HG02973 (cell line): ENCODE data around the gene CACNB2.
"Not testable (repeated sequence)": the region's sequence is repeated elsewhere in the genome, so short reads cannot be mapped to it uniquely, and the experiment has no call there.

Experiments
- ATAC-seq: cut with Tn5 transposase; IDR thresholded peaks from one replicate; pipeline ENCODE4 v1.9.1; 2021; ENCODE audit warnings: moderate library complexity; ENCODE audit not compliant: unreplicated experiment

CACNB2 gene

DNA sequence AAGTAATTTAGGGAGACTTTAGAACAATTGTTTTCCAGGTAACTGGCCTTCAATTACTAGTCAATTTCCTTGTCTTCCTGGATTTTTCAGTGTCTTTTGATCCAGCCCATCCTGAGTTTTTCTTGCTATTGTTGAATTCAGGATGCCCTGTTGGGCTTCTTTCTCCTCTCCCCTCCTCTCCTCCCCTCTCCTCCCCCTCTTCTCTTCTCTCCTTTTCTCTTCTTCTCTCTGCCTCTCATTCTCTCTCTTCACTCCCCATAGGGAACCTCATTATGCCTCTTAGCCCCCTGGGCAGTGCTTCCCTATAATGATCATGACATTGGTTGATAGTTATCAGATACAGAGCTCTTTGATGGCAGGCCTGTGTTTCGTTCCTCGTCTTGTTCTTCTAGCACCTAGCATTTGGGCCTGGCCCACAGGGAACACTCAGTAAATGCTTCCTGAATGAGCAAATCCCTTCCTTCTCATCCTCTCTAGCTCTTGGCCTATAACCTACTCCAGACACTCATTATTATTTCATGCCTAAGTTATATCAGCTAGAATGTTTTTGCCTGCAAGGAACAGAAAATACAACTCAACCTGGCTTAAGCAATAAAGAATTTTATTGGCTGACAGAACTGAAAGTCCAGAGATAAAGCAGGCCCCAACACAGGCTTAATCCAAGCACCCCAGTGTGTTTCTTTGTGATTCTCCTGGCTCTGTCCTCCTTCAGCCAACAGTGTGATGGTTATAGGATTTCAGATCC, 56.8 kb downstream of the CACNB2 start:
- no peak for ATAC-seq

DNA sequence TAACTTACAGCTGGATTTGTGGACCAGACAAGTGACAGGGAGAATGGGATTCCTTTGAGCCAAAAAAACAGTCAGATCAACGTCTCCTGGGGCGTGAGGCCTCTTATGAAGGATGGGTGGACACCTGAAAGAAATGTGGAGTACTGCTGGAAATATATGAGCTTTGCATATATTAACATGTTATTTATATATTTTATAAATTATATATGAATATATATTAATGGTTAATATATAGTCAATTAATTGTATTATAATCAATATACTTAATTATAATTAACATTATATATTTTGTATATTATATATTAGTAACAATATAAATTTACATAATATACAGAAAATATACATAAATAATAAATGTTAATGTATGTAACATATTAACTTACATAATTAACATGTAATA, 57.5 kb downstream of the CACNB2 start:
- ATAC-seq, result no peak

DNA sequence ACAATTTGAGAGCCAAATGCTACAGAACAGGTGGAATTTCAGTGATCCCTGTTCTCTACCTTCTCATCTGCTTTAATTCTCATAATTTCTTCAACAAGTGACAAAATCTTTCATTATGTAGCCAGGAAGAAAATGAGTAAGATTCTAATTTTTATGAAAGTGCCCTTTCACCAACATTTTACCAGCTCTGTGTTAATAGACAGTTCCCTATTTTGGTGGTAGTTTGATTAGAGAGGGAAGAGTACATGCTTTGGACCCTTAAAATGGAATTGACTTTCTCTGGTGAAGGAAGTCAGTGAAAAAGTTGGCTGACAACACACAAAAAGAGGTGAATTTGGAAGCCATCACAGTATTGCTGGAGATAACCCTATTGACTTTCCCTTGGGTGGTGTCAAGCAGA, 61.7 kb downstream of the CACNB2 start:
- no peak for ATAC-seq

DNA sequence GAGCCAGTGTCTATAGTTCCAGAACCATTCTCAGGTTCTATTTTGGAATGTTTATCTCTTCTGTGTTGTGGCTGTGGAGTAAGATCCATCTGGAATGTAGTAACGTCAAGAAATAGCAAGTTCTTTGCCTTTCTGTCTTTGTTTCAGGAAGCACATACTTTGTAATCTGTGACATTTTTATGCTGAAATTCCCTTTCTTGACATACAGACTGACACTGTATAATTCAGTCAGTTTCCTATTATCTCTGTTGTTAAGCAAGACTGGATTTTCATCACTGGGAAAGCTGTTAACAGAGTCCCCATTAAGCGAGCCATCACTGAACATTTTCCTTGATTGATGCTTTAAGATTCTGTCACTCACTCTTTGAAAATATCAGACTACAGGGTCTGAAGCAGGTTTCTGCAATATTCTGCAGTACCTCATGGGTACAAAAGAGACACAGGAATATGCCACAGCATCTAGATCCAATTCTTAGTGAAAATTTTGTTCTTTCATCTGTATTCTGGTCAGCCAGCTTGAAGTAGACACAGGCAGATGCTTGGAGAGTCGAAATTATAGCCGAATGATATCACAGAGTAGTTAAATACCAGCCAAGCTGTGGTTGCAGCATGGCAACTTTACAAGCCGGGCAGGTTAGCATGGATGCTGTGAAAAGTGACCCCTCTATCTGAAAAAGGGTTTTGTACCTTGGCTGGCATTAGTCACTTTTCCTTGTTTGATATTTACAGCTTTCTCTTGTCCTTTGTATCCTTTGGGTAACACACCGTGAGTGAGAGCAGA, 62.6 kb downstream of the CACNB2 start:
- no peak for ATAC-seq

DNA sequence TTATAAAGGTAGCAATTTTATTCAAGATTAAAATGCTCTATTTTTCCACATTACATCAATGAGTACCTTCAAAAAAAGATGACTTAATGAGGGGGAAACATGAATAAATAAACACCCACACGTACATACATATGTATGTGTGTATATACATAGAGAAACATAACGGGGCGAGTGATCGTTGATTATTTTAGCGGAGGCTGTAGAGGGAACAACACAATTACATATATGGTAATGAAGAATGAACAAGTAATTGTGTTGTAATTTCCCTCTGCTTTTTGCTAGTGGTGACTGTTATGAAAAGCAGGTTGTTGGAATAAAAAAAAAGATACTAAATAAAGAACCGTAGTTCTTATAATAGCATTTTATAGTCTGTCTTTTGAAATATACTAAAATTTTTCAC, 63.2 kb downstream of the CACNB2 start:
- ATAC-seq, result no peak

DNA sequence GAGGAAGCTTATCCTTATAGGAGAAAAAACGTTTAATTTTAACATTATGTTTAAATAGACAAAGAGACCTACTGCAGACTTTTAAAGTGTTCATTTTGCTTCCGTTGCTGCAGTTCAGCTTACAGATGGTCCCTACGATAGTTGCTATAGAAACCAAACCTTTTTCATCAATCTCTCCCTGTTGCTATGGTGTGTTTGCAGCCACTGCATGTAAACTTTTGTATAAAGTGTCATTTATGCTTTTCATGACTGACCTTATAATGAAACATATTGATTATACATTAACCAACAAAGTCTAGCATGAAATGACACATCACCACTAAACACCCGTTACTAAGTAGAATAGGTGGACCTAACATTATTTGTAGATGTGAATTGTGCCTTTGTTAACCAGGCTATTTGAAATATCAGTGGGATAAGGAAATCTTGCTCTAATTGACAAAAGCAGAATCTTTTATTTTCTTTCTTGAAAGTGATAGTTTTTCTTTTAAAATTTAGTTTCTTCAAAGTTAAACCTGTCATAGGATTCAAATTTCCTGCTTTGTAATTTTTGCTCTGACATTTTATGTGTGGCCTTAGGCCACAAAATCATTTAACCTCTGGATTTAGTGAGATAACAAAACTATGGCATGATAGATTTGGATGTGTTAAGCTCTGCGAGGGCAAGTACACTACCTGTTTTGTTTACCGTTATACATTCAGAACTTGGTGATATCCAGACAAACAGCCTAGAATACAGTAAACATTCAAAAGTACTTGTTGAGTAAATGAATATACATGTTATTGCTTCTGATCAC, 64.0 kb downstream of the CACNB2 start:
- no peak for ATAC-seq

DNA sequence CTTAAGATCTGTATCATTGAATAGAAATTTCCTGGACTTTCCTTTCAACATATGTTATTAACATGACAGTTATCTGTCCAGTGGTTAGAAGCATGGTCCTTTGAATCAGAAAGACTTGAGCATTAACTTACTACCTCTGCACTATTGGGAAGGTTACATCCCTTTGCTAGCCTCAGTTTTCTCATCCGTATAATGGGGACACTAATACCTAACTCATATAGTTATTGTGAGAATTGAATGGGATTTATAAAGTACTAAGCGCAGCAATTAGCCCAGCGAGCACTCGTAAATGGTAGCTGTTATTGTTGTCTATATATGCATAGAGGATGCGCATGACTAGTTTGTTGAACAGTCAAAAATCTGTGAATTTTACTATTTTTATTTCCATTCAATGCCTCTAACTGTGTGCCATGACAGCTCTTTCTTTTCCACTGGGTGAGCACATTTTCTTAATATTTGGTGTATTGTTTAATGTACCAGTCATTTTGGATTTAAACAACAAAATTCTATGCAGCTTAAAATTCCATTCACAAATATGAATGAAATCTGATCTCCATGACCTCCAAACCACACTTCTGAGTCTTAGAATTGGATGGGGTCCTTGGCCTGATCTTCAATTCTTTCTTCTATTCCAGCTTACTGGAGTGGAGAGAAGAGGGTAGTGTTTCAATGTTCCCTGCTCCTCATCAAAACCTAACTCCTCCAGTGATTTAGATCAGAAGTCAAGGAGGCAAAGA, 65.0 kb downstream of the CACNB2 start:
- ATAC-seq, result no peak

DNA sequence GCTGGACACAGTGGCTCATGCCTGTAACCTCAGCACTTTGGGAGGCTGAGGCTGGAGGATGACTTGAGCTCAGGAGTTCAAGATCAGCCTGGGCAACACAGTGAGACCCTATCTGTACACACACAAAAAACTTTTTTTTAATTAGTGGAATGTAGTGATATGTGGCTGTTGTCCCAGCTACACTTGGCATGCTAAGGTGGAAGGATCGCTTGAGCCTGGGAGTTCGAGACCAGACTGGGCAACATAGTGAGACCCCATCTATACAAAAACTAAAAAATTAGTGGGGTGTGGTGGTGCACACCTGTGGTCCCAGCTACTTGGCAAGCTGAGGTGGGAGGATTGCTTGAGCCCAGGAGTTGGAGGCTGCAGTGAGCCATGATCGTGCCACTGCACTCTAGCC, 68.0 kb downstream of the CACNB2 start:
- ATAC-seq, result not testable (repeated sequence)

DNA sequence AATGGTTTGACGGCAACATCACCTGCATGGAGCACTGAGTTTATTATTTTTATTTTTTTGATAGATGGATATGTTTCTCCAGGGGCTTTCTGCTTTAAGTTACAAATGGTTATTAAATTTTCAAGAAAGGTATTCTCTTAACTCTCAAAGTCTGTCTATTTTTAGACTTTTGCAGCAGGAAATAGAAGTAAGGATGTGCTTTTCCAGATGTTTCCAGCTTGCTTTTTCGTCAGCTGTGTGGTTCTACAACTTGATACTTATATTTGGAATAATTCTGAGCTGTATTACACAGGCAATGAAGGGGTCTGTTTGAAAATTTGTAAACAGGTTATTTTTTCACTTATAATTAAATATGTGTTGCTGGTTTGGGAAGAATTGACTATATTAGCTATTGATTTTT, 69.0 kb downstream of the CACNB2 start:
- no peak for ATAC-seq

DNA sequence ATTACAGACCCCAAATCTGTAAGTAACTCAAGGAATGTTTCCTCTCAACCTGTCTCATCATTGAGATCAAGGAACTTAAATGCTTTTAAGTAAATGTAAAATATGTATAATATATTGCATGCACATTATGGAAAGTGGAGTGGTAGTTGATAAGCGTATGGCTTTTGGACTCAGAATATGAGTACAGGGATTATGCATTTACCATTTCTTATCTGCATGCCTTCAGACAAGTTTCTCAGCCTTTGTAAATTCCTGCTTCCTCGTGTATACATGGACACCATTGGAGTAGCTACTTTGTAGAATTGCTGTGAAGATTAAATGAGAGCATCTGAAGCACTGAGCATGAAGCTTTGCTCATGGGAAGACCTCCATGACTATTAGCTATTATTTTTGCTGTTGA, 70.5 kb downstream of the CACNB2 start:
- ATAC-seq, result no peak

DNA sequence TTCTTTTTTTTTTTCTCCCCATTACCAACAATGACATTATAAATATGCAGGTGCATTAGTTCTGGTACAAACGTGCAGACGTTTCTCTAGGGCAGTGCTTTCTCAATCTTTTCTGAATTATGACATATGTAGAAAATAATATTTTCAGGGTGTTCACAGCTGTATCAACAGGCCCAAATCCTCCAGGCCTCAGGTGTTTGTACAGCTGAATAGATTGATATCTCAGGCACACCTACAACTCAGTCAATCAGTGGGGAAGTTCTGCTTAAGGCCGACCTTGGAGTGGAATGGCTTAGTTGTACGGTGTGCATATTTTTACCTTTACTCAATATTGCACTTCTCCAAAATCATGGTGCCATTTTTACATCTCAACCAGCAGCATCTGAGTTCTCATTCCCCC, 71.6 kb downstream of the CACNB2 start:
- no peak for ATAC-seq

DNA sequence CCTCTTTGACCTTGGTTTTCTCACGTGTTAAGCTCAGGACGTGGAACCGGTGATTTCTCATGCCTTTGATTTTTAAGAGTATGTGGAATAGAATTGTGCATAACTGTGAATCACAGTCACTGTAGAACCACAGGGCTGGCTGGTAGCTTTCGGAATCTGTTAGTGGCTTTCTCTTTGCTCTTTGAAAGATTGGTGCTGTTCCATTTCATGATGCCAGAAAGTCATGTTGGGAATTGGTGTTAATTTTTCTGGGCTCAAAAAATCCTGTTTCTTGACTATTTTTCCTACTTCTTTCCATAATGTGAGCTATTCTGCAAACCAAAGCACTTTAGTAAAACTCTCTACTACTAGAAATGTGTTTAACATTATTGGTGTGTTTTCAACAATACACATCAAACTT, 73.0 kb downstream of the CACNB2 start:
- ATAC-seq, result no peak

DNA sequence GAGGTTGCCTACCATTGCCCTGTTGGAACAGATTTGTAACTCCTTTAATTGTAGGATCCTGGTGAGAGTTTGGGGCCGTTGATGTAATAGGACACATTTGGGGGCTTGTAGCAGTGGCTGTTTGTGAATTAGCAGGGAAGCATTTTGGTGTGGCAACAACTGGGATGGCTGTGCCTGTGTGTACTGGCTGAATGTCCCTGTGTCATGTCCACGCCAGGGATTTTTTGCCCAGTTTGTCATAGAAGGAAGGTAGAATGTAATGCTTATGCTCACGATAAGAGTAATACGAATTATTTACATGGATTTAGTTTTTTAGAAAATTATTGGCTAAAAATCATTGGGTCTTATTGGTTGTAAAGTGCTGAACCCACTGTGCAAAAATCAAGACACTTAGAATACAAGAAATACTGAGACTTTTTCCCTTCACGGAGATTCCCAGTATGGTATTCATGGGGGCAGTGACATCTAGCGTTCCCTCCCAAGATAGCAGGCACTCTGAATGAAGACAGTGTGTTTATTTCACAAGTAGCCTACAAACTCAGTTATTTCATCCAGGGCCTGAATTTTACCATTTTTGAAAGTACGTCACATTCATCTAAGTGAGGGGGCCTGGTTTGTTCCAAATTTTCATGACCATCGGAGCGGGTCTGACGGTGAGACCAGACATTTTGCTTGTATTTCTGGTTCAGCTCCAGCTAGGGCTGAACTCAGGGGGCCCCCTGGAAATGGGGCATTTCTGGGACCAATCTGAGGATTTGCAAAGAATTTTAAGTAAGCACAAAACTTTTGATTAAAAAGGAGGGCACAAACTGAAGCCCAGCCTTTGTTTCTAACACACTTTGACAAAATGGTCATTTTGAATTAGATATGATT, 74.7 kb downstream of the CACNB2 start:
- ATAC-seq, result no peak

DNA sequence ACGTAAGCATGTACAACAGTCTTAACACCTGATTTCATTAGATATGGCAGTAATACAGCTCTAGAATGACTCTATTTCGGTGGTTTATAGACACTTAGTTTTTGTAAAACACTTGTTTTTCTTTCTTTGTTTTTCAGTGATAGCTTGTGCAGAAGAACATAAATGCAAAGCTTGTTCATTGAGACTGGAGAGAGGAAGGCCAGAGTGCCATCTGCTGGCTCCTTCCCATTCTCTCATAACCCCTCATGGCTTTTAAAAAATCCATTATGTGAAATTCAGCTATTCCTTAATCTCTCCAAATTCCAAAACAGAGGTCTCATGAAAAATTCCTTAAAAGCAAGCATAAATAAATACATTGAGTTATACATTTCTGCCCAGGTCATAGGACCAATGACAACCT, 76.3 kb downstream of the CACNB2 start:
- no peak for ATAC-seq

DNA sequence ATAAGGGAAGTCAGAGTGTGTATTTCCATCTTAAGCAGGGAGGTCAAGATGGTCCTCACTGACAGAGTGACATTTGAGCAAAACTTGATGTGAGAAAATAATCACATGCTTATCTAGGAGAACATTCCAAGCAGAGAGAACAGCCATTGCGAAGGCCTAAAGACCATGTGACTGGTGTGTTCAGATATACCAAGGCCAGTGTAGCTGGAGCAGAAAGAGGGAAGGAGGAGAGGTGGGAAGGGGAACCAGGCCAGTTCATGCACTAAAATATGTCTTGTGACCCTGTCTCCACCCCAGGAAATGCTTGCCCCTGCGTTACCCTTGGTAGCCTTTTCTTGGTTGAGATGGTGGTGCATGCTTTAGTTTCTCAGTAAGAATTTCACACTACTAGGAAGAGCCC, 77.4 kb downstream of the CACNB2 start:
- no peak for ATAC-seq

DNA sequence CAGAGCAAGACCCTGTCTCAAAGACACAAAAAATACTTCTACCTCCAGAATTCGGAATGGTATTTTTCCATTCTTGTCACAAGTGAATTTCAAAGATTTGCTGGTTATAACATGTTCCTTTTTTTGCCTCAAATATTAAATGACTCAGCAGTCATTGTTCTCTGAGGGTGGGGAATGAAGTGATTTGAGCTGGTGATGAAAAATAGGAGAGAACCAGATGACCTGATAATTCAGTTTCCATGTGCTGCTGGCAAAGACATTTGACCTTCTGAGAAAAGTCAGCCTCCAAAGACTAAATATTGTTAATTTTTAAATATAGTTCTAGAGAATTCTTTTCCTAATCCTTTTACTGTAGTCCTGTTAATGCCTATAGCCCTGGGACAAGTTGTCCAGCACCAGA, 78.9 kb downstream of the CACNB2 start:
- no peak for ATAC-seq

DNA sequence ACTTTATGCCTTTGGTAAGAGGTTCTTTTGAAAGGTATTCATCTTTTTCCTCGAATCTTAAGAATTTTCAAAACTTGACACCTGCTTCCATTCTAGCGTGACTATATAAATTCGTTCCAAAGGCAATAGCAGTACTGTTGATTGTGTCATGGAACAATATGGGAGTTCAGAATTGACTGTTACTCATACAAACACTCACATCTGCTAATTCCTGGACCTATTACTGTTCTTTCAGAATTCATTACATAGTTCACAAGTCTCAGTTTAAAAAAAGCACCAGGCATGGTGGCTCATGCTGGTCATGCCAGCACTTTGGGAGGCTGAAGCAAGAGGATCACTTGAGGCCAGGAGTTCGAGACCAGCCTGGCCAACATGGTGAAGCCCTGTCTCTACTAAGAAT, 80.9 kb downstream of the CACNB2 start:
- ATAC-seq, result no peak

DNA sequence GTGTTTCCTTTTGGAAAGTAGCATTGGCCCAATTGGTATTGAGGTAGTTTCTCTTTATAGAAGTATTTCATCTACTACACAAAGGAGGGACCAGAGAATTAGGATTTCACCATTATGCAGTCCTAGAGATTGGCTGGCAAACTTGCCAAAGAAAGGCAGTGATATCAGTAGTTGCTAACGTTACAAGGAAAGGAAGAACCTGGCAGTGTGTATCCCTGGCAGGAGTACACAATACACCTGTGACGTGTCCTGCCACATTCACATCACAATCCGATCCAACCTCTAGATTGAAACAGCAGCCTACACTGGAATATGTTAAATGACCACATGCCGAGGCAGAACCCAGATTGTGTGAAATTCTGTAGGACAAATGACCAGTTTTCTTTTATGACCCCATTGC, 81.7 kb downstream of the CACNB2 start:
- no peak for ATAC-seq

DNA sequence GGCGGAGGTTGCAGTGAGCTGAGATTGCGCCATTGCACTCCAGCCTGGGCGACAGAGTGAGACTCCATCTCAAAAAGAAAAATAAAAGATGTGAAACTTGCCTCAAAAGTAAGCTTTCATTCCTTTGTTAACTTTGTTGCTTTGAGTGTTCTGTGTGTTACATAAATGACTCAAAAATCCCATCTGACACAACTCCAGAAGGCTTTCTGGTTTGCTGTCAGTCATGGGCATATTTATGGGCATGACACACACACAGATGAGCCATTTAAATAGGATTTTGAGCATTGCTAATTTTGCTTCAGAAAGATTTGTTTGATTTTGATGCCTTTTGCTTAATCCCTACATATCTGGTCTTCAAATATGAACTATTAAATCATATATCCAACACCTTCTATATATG, 82.6 kb downstream of the CACNB2 start:
- no peak for ATAC-seq

DNA sequence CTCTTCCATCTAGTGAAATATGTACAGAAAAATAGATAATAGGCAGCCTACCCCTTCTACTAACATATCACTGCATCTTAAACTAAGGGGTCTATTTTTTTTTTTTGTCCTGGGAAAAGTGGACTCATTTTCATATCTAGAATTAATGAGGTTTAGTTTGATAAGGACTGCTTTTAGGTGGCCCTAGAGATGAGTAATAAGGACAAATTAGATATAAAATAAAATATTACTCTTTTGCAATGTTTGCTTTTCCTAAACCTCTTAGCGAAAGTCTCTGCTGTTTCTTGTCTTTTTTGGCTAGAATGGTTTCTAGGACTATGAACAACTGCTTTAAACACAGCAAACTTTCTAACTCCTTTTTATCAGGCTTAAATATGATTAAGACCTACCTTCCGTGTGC, 83.7 kb downstream of the CACNB2 start:
- ATAC-seq, result no peak
